NCI-H446 treated with DMSO at 0.1 percent for 48 hours (cell line): Measurements from ENCODE around the gene ZMYM4.
A peak's percentile ranks its signal among the peaks of the same experiment; 100 is the strongest.
"Not testable (repeated sequence)": the region's sequence is repeated elsewhere in the genome, so short reads cannot be mapped to it uniquely, and the experiment has no call there.

ENCODE experiments used
- DNase-seq: peaks from one replicate; lab custom pipeline; 2025; lab: John Stamatoyannopoulos, UW

ZMYM4 gene

DNA sequence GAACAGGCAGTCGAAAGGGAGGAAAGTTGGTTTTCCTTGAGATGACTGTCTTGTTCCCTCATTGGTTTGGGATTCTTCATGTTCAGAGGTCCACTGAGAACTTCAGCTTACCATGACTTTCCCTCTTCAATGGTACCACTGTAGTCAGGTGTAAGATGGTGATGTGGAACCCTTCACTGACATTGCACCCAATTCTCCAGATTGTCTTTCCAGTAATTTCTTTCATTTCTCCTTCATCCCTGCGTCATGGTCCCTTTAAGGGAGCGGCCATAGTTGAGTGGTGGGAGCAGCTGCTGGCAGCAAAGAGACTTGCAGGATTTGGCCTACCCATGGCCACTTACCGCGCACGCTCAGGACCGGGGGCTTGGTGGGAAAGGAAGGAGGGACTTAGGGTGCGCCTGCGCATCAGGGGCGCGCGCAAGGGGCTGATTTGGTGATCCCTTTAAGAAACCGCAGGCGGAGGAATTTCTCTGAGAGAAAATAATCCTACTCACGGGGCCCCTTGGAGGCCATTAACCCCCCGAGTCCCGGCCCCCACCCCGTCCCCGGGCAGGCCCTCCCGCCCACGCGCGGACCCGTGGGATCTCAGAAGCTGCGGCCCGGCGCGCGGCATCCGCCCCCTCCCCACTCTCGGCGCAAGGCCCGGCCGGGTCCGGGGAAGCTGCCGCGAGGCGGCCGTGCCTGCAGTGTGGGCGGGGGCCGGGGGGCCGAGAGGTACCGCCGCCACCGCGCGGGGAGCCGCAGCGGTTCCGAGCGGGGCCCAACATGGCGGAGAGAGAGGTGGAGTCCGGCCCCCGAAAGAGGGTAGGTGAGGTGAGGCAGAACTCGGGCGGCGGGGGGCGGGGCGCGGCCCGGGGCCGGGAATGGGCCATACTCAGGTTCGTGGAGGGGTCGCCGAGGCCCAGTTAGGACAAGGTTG, at the start of gene ZMYM4:
TSS of gene ZMYM4 (plus strand) at position 428 of the 919 bp plus-strand sequence. CDS start at position 766, 338 bp downstream.
- DNase-seq: peak; percentile 96

DNA sequence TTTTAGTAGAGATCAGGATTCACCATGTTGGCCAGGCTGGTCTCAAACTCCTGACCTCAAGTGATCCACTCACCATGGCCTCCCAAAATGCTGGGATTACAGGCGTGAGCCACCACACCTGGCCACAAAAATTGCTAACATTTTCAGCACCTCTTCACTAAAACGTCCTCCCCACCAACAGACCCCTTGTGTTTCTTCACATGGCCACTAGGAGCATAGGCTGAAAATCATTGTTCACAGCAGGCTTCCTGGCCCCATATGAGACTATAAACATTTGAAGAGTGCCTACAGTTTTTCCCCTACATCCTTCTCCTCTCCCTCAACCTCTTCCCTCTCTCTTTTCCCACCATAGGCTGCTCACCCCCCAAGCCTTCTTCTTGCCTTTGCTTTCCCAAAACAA, 47.5 kb upstream of the ZMYM4 start:
- no peak for DNase-seq

DNA sequence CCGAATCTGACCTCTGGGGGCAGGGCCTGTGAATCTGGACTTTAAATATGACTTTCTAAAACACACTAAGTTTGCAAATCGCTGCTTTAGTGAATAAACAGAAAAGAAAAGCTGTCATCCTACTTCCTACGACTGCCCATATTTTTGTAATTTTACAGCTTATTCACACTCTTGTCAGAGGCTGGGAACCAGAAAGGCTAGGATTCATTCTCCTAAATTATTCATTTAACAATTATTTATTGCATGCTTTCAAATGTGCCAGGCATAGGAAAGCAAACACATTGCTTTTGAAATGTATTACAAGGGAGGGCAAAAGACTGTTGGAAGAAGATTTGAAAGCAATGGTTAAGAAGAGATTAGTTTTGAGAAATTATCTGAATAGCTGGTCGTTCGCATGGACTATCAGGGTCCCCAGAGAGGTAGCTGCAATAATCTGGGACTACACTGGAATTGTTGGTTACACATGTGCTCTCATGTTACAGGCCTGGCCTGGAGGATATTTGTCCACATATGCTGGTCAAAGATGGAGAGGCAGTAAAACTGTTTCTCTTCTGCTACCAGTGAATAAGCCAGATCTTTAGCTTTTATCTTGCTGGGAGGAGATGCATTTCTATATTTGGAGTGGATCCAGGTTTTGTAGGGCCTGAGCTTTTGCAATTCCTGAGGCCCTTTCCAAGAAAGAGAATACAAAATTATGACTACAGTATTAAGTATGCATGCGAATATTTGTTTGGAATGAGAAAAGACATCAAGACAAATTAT, 46.0 kb upstream of the ZMYM4 start:
- DNase-seq: no peak

DNA sequence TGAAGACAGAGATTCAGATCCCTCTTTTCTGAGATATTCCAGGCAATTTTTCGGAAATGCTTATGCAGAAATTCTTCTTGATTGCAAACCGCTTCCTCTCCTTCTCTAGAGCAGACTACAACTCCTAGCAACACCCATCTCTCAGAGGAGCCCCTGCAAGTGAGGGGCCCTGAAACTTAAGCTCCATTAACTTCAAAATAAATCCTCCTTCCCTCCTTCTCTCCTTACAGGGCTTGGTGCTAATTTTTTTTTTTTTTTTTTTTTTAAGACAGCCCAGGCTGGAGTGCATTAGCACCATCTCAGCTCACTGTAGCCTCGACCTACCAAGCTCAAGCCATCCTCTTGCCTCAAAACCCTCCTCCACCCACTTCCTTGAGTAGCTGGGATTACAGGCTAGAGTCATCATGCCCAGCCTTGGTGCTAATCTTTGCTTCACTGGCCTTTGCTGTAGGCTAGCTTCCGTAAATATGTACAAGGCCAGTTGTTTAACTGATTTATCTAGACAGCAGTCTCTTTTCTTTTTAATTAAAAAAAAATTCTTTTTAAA, 45.4 kb upstream of the ZMYM4 start:
- no peak for DNase-seq

DNA sequence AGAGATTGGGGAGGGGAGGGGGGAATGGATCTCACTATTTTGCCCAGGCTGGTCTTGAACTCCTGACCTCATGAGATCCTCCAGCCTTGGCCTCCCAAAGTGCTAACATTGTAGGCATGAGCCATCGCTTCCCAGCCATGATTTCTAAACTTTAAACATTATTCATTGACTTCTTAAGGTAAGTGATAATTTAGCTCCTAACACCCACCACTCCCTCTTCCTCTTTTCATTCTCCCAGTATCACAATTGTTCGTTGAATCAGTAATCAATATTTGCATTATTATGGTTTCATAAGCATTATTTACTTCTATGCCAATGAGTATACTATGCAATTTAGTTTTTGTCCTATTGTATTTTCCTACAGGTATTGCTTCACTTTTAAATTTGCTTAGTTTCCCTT, 42.0 kb upstream of the ZMYM4 start:
- DNase-seq: no peak

DNA sequence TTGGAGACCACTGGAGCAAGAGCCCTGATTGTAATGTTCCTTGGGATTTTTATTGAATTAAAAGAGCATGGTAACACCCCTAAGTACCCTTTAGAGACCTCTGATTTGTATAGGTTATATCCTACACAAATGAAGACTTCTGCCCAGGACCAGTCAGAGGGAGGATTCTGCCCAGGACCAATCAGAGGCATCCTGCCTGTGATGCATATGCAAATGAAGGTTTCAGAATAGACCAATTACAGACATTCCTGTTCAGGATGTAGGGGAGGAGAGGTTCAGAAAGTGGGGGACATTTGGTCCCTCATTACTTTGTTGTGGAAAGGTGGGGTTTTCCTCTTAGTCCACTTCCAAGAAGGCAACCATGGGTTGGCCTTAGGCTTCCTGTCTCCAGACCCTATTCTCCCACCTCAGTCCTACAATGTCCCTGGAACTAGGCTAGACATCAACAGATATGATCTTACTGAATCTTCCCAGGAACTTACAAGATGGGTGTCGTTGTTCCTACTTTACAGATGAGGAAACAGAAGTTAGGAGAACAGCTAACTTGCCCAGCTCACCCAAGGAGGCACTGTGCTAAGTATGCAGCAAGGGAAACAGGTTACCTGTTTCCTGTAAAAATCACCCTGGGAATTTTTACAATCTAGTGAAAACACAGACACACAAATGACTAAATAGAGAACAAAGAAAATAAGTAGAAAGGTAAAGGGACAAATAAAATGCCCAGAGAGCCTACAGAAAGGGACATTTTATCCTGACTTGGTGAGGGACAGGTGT, 38.7 kb upstream of the ZMYM4 start:
- no peak for DNase-seq

DNA sequence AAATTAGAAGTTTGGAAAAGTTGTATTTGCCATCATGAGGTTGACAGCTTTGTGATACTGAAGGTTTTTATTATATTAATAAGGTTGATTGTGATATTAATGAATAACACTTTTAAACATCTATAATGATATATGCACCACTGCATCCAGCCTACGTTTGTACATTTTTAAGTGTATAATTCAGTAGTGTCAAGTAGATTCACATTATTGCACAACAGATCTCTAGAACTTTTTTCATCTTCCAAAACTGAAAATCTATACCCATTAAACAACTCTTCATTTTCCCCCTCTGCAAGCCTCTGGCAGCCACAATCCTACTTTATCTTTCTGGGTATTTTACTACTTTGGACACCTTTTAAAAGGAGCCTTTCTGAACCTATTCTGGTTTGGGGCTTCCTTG, 37.2 kb upstream of the ZMYM4 start:
- DNase-seq: no peak

DNA sequence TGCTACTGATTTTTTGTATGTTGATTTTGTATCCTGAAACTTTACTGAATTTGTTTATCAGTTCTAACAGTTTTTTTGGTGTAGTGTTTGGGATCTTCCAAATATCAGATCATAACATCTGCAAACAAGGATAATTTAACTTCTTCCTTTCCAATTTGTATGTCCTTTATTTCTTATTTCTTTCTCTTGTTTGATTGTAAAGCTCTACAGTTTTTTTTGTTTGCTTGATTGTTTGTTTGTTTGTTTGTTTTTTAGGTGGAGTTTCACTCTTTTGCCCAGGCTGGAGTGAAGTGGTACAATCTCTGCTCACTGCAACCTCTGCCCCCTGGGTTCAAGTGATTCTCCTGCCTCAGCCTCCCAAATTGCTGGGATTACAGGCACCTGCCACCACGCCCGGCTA, 31.7 kb upstream of the ZMYM4 start:
- DNase-seq: not testable (repeated sequence)

DNA sequence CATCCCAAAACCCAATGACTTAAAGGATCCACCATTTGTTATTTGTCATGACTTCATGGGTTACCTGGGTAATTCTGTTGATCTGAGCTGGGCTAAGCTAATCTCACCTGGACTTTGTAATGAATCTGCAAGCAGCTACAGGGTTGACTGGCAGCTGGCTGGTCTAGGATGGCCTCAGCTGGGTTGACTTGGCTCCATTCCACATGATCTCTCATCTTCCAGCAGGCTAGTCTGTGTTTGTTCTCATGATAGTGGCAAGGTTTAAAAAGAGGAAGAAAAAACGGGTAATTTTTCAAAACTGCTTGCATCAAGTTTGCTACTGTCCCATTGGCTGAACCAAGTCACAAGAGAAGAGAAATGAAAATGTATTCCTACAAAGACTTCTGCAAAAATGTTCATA, 24.8 kb upstream of the ZMYM4 start:
- DNase-seq: no peak

DNA sequence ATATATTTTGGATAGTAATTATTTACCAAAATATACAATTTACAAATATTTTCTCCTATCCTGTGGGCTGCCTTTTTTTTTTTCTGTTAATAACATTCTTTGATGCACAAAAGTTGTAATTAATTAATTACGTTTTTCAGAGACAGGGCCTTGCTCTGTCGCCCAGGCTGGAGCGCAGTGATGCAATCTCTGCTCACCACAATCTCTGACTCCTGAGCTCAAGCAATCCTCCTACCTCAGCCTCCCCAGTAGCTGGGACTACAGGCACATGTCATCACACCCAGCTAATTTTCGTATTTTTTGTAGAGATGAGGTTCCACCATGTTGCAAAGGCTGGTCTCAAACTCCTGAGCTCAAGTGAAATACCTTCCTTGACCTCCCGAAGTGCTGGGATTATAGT, 21.3 kb upstream of the ZMYM4 start:
- no peak for DNase-seq

DNA sequence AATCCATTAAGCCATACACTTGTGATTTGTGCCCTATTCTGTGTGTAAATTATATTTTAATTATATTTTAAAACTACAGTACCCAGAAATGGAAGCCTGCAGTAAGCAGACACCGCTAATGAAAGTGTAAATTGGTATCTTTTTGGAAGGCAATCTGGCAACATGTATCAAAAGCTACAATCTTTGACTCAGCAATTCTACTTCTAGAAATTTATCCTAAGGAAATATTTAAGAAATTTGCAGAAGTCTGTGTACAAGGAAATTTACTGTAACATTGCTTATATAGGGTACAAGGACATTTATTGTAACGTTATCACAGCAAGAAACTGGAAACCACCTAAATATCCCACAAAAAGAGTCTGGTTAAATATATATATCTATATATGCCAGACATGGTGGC, 14.6 kb upstream of the ZMYM4 start:
- no peak for DNase-seq

DNA sequence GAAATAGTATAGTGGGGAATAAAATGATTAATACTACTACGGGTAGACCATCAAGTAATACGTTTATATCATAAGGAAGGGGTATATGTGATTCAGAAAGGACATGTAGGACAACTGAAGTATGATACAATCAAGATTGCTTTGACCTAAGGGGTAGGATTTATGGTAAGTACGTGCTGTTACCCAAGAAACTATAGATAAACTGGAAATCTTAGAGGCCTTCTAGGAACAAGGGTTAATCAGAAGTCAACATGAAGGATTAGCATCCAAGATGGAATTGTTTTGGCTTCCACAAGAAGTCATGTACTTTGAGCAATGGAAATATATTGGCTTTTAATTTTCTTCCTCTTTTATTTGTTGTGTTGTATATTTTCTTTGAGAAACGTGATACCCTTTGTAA, 13.2 kb upstream of the ZMYM4 start:
- no peak for DNase-seq

DNA sequence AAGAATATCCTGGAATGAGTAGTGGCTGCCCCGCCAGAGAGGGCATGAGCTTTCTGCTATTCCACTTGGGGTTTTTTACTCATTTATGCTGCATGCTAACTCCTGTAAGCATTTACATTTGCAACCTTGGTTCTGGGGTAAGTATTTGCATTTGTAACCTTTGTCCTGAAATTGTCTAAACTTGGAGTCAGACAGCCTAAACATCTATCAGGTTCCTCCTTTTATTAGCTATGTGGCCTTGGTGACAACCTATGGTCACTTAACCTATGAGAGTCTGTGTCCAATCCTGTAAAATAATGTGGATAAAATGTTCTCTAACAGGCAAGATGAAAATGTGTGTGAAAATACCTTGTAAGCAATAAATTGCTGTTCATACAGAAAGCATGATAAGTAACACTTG, 8.9 kb upstream of the ZMYM4 start:
- no peak for DNase-seq

DNA sequence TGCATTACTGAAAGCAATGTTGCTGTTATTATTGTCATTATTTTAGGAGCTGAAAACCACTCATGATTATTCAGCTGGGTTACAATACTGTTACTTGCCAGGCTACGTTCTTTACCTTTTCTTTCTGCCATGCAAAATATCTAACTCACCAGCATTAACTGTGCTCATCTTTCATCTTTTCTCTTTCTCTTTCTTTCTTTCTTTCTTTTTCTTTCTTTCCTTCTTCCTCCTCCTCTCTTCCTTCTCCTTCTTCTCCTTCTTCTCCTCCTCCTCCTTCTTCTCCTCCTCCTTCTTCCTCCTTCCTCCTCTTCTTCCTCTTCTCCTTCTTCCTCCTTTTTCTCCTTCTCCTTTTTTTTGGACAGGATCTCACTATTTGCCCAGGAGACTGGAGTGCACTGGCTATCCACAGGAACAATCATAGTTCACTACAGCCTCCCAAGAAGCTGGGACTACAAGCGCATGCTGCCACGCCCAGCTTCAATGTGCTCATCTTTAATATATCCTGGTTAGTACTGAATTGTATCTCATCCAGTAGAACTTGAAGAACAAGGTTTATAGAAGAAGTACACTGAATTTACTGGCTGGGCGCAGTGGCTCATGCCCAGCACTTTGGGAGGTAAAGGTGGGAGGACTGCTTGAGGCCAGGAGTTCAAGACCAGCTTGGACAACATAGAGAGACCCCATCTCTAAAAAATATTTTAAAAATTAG, 6.9 kb upstream of the ZMYM4 start:
- no peak for DNase-seq

DNA sequence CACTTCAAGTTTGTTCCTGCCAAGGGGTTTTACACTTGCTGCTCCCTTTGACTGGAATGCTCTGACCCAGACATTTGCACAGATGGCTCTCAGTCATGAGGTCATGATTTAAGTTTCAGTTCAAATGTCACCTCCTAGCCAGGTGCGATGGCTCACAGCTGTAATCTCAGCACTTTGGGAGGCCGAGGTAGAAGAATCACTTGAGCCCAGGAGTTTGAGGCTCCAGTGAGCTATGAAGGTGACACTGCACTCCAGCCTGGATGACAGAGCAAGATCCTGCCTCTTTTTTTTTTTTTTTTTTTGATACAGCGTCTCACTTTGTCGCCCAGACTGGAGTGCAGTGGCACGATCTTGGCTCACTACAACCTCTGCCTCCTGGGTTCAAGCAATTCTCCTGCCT, 4.5 kb upstream of the ZMYM4 start:
- no peak for DNase-seq

DNA sequence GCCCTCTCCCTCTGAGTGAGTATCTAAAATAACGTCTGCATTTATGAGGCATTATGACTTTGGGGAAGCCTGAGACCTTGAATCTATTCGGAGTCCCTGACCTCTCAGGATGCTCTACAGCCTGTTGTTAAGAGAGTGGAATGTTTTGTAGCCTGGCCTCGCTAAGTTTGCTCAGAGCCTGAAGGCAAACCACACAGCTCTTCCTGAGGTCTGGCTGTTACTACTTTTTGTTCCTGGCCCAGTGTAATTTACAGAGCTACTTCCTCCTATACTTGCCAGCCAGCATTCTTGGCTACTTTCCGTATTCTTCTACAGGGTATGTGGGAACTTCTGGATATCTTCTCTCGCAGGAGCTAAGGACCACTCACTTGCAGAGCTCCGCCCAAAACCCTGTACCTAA, 3.6 kb upstream of the ZMYM4 start:
- DNase-seq: no peak

DNA sequence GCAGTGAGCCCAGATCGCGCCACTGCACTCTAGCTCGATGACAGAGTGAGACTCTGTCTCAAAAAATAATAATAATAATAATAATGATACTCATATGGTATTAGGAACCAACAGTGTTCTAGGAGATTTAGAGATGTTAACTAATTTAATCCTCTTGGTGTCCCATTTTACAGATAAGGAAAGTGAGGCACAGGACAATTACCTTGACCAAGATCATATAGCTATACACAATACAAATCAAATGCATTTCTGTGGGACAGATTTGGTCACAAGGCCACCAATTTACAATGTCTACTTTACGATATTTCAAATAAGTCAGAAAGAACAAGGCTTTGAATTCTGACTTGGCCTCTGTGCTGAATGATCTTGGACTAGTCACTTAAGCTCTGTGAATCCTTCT, 2.2 kb upstream of the ZMYM4 start:
- DNase-seq: no peak

DNA sequence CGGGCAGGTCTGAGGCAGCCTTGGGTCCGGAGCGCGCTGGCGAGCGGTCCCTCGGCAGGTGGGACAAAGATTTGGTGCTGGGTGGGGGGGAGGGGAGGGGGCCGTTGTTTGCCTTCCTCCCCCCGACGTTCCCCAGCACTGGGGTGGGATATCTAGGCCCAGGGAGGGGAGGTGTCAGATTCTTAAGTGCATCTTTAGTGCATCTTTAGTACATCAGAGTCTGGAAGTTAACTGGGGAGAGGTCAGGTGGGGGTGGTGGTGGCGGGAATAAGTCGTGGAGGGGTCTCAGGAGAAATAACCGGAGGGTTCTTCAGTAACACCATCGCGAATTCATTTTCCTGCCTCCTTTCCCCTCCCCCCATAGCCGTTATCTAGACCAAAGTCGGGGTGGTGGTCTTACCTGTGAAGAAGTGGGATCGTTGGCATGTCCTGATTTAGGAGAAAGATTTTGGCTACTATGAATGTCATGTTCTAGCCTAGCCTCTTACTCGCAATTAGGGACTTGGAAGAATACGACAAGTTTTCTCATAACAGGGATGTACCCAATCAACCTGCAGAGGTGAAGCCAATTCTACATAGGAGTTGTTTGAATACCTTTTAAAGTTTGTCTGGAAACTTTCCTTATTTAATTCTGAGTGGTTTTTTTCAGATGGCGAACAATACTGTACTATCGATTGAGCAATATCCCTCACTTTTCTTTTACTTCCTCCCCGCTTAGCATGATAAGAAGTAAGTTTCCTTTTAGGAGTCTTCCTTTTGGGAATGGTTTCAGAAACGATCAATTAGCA, 886 bp downstream of the ZMYM4 start:
- DNase-seq: no peak

DNA sequence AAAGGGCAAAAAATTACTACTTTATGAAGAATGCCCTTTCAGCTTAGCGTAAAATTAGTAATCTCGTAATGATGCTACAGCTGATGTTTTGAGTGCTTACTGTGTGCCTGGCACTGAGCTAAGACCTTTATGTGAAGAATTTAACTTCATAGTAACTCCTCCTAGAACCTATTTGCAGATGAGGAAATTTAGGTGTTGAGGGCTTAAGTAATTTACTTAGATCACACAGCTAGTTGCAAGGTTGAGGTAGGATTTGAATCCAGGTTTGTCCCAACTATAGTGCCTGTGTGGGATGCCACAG, 1.4 kb downstream of the ZMYM4 start:
- no peak for DNase-seq

DNA sequence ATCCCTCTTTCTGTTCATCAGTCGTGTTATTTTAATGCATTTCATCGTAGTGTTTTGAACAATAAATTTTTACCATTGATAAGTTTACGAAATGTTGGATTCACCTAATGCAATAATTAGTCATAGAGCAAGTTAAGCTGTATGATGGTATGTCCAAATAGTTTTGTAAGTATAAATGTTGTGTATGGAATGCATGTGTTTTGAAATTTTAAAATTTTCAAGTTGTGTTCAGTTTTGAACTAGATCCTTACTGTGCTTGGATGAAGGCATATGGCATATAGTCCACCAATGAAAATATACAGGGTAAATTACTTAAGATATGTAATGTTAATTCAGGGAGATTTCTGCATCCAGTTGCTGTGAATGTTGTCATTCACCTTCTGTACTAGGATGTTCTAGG, 2.3 kb downstream of the ZMYM4 start:
- DNase-seq: no peak

DNA sequence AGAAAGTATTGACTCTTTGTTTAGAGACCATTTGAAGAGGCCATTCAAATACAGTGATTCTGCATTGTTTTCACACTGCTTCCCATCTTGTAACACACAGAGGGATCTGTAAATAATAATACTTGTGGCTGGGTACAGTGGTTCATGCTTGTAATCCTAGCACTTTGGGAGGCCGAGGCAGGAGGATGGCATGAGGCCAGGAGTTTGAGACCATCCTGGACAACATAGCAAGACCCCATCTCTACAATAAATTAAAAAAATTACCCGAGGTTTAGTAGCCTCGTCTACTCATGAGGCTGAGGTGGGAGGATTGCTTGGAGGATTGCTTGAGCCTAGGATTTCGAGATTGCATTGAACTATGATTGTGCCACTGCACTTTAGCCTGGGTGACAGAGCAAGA, 5.7 kb downstream of the ZMYM4 start:
- DNase-seq: no peak
